Stimulated activated CD8-positive, alpha-beta memory T cell treated with anti-CD3 and anti-CD28 coated beads, Interleukin-12 subunit alpha, Interleukin-12 subunit beta, amount 100 ng/mL, for 24 hours (primary cell): ENCODE data around the gene DDX27.
"Not testable (repeated sequence)": the region's sequence is repeated elsewhere in the genome, so short reads cannot be mapped to it uniquely, and the experiment has no call there.

ENCODE experiments used
- DNase-seq: peaks from one replicate; pipeline ENCODE4 v3.0.0-alpha.2; 2020; ENCODE audit errors: extremely low read depth

DDX27 gene

DNA sequence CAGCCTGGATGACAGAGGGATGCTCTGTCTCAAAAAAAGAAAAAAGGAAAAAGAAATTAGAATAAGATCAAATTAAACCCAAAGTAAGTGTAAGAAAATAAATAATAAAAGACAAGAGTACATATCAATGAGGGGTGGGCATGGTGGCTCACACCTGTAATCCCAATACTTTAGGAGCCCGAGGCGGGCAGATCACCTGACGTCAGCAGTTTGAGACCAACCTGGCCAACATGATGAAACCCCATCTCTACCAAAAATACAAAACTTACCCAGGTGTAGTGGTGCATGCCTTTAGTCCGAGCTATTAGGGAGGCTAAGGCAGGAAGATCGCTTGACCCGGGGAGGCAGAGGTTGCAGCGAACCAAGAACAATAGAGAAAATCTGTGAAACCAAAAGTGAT lies 16.2 kb upstream of the DDX27 start:
- DNase-seq: no peak

DNA sequence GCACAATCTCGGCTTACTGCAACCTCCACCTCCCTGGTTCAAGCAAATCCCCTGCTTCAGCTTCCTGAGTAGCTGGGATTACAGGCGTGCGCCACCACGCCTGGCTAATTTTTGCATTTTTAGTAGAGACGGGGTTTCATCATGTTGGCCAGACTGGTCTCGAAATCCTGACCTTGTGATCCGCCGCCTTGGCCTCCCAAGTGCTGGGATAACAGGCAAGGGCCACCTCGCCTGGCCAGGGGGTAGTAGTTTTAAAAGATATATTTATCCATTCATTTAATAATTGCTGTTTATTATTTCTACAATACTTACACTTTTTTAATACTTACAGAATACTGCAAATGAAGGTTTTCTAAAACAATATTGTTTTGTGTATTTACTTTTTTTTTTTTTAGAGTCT lies 15.5 kb upstream of the DDX27 start:
- no peak for DNase-seq

DNA sequence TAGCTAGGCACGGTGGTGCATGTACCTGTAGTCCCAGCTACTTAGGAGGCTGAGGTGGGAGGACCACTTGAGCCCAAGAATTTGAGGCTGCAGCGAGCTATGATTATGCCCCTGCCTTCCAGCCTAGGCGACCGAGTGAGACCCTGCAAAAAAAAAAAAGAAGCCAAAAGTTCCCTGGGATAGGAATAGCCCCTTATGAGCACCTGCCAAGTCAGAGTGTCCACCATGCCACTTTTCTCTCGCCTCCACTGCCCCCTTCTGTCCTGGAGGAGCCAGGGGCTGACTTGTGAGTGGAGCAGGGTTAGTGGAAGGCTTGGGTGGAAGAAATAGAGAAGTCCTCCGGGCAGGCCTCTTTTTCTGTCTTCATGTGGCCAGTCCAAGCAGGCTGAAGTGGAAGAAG lies 12.1 kb upstream of the DDX27 start:
- no peak for DNase-seq

DNA sequence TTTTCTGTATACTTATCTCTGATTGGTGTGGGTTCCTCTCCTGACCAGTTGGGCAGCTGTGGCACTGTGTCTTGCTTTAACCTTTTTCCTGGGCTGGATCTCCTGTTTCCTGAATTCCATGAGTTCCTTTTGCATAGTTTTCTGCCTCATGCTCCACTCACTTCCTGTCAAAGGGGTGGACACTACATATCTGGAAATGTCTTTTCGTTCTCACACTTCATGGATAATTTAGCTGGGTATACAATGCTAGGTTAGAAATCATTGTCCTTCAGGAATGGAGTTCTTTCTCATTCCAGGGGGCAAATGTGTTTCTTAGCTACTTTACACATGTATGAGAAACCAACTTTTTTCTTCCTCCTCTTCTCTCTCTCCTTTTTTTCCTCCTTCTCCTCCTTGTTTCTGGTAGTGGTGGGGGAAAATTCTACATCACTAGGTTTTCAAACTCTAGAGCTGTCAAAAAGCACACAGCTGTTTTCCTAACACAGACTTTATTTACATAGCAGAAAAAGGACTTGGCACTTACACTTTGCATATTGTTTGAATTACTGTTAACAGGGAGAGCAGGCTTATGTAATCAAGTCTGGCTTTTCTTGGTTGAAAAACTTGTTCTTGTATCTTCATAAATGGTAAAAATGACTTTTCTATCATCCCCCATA lies 9.0 kb upstream of the DDX27 start:
- DNase-seq: no peak

DNA sequence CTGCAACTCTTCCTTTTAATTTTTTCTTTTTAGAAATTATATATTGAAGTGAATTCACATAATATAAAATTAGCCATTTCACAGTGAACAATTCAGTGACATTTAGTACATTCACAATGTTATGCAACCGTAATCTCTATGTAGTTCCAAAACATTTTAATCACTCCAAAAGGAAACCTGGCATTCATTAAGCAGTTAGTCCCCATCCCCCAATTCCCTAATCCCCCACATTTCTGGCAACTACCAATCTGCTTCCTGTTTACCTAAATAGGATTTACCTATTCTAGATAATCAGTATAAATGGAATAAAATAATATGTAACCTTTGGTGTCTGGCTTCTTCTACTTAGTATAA lies 8.5 kb upstream of the DDX27 start:
- DNase-seq: no peak

DNA sequence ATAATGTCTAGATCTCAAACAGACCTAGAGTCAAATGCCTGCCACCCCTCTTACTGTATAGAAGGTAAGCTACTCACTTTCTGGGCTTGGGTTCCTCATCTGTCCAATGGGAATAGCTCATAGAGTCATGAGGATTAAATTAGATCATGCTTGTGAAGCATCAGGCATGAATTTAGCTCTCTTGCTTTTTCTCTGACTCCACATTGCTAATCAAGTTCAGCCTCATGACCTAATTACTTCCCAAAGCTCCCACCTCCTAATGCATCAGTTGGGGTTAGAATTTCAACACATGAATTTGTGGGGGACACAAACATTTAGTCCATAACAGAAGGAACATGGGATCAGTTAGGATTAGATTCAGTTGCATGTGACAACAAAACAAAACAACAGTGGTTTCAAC lies 4.6 kb upstream of the DDX27 start:
- no peak for DNase-seq

DNA sequence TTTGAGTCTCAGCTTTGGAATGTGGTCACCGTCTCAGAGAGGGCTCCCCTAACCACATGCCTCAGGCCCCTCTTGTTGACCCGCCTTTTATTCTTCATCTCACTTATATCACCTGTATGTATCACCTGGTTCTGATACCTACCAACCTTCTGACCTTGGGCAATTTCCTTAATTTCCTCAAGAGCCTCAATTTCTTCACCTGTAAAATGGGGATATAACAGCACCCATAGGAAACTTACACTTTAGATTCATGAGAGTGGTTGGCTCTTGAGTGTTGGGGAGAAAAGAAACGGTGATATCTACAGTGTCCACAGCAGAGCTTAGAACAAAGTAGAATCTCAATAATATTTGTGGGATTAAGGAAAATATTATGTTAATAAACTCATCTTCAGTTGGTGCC lies 4.0 kb upstream of the DDX27 start:
- no peak for DNase-seq

DNA sequence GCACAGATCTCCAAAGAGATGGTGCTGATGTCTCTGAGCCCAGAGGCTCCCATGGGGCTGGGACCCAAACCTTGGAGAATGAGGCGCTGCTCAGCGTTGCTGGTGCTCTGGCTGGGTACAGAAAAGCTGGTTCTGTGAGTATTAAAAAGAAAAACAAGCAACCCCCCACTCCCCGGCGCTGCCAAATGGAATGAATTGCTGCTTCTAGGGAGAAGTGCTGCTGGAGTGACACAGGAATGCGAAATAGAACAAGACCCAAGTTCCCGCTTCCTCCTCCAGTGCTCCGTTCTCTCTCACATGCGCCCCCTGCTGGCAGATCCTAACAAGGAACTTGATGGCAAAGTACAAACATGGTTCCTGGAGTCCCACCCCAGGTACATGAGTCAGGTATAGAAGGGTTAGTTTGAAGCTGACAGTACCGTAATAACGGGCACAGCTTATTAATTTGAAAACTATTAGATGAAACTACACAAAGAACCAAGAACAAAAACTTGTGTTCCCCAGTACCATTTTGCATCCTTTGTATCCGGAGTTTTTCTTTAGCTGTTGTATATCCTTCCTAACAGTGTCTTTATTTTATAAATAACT lies 2.1 kb upstream of the DDX27 start:
- peak; percentile 86 for DNase-seq

DNA sequence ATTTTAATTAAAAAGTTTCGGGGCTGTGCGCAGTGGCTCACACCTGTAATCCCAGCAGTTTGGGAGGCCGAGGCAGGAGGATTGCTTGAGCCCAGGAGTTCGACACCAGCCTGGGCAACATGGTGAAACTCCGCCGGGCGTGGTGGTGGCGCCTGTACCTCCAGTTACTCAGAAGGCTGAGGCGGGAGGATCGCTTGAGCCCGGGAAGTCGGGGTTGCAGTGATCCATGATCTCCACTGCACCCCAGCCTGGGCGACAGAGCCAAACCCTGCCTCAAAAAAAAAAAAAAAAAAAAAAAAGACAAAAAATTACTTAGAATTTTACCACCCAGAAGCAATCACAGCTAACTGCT lies 501 bp upstream of the DDX27 start:
- not testable (repeated sequence) for DNase-seq

DNA sequence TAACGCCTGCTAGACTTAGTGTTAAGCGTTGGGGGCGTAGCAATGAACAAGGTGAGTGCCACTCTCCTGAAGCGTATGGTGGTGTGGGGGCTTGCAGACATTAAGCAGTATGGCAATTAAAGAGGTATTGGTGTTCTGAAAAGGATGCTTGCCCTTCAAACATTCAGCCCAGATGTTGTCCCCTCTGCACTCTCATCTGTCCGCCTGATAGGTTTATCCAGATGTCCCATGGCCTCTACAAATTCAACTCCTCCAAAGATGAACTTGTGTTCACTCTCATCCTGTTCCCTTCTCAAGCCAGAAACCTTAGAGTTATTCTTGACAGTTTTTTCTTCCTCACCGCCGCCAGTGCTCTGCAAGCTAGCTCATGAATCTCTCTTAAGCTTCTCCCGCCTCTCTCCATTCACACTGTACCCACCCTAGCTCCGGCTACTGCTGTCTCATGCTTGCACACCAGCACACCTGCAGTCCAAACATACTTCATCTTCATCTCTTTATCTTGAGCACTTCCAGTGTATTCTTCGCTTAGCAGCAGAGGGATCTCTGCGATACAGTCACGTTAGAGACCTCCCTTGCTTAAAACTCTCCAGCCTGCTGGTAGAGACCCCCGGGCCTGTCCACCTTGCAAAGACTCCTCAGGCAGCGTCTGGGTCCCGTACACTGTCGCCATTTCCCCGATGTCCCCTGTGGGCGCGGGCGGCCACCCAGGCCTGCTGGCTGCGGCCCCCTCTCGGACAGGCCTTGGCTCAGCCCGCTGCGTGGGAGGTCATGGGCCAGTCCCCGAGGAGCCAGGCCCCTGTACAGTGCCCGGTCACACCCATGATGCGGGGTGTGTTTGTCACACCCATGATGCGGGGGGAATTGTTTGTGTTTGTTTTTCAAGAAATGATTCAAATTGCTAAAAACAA lies 962 bp downstream of the DDX27 start:
- no peak for DNase-seq

DNA sequence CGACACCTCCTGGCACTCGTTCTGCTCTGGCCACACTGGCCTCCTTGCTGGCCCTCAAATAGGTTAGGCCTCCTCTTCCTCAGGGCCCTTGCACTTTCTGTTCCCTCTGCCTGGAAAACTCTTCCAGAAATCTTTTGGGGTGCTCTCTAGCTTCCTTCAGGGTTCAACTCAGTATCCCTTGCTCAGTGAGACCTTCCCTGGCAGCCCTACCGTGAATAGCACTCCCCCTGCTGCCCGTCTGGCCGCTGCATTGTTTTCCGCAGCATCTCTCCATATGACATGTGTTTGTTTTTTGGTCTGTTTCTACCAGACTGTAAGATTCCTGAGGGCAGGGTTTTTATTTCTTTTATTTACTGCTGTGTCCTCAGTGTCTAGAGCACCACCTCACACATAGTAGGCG lies 6.7 kb downstream of the DDX27 start:
- no peak for DNase-seq

DNA sequence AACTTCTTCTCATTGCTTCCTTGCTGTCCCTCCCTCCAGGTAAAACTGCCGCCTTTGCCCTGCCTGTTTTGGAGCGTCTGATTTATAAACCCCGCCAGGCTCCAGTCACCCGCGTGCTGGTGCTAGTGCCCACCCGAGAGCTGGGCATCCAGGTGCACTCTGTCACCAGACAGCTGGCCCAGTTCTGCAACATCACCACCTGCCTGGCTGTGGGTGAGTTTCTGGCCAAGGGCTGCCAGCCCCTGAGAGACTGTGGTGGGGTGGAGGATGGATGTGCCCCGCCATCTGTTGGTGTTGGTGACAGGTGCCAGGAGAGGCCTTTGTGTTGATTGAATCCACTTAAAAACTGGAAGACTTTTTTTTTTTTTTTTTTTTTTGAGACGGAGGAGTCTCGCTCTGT lies 9.5 kb downstream of the DDX27 start:
- DNase-seq: no peak

DNA sequence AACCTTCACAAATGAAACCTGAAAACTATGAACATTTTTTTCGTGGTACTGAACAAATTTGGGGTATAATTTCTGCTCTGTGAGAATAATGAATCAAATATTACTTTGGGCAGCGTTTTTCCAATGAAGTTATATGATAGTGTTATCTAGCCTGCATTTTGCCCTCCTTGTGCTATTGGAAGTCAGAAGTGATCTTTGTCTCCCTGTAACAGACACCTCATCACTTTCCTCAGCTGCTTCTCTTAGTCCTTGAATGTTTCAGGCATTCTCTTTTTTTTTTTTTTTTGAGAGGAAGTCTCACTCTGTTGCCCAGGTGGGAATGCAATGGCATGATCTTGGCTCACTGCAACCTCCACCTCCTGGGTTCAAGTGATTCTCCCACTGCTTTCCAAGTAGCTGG lies 10.2 kb downstream of the DDX27 start:
- DNase-seq: no peak

DNA sequence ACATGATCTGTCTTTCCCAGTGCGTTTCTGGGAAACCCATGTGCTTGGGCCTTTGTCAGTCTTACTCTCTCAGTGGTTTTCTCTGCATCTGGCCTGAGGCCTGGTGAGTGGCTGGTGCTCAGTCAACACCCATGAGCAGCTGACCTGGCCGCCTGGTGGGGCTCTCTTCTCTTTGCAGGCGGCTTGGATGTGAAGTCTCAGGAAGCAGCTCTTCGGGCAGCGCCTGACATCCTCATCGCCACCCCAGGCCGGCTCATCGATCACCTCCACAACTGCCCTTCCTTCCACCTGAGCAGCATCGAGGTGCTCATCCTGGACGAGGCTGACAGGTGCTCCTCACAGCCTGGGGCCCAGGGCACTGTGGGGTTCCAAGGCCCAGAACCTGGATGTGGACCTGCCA lies 10.8 kb downstream of the DDX27 start:
- DNase-seq: no peak

DNA sequence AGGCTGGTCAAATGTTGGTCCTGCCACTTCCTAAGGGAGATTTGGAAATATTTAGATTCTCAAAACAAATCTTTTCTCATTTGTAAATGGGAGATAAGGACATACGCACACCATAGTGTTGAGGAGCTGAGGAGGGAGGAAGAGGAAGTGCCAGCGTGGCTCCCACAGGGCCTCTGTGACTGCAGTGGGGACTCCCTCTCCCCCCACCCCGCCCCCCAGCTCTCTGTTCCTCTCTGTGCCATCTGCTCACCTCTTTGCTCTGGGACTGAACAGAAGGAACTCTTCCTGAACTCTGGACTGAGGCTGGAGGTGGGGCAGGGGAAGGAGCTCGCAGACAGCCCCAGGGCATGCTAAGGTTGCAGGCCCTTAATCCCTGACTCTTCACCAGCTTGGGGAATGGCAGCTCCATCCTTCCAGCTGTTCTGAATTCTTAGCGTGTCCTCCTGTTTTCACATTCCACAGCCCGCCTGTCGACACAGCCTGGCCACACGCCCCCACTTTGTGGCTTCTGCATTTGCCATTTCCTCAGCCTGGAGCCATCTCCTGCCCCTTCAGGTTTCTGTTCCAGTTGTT lies 11.4 kb downstream of the DDX27 start:
- no peak for DNase-seq

DNA sequence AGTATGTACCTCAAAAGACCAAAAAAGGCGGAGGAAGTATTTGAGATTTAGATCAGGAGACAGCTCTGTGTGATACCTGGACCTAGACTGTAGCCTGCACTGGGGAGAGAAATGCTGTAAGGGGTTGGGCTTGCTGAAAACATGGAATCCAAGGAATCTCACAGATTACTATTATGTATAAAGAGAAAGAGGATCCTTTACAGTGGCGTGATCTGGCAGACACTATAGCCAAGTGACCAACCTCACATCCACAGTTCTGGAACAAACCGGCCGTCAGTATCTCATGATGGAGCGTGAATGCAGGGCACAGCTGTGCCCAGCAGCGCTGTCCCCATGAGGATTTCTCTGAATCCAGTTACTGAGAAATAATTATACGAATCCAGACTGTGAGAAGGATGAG lies 12.3 kb downstream of the DDX27 start:
- DNase-seq: no peak

DNA sequence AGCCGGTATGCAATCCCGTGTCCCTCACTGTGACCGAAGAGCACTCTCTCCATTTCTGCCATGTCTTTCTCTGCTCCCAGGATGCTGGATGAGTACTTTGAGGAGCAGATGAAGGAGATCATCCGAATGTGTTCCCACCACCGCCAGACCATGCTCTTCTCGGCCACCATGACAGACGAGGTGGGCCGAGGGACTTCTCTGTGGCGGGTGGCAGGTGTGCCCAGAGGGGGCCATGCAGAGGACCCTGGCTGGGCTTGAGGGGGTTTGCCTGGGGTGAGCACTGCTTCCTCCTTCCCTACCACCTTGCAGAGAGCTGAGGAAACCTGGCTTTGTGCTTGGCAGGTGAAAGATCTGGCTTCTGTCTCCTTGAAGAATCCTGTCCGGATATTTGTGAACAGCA lies 14.0 kb downstream of the DDX27 start:
- DNase-seq: no peak

DNA sequence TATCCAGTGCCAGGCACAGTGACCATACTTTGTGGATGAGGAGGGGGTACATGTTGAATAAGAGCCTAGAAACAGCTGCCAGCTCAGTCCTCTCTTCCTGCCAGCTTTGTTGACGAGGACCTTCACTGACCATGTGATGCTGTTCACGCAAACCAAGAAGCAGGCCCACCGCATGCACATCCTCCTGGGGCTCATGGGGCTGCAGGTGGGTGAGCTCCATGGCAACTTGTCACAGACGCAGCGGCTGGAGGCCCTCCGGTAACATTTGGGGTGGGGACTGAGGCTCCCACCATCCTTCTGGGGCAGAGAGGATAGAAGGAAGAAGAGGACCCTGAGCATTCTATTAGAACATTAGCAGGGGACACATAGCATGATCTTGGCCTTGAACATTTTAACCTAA lies 15.6 kb downstream of the DDX27 start:
- DNase-seq: no peak

DNA sequence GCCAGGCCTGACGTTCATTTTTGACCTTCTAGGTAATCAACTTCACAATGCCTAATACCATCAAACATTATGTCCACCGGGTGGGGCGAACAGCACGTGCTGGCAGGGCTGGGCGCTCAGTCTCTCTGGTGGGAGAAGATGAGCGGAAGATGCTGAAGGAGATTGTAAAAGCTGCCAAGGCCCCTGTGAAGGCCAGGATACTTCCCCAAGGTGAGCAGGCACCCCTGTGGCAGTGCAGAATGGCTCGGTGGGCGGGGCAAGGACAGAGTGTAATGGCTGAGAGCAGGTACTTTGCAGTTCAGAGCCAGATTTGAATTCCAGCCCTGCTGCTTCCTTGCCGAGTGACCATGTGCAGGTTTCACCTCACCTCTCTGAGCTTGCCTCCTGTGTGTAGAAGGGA lies 17.1 kb downstream of the DDX27 start:
- DNase-seq: no peak

DNA sequence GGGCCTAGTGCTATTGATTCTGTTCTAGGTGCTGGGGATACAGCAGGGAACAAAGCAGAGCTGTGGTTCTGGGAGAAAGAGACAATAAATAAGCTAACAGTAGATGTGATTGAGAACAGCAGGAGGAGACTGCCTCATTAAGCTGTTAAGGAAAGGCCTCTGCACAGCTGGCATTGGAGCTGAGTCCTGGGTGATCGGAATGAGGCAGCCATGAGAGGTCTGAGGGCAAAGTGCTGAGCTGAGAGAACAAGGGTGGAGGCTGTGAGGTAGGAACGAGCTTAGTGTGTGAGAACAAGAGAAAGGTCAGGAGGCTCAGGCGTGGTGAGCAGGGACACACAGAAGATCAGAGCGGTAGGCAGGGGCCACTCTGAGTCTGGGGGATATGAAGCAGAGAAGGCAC lies 18.3 kb downstream of the DDX27 start:
- no peak for DNase-seq

DNA sequence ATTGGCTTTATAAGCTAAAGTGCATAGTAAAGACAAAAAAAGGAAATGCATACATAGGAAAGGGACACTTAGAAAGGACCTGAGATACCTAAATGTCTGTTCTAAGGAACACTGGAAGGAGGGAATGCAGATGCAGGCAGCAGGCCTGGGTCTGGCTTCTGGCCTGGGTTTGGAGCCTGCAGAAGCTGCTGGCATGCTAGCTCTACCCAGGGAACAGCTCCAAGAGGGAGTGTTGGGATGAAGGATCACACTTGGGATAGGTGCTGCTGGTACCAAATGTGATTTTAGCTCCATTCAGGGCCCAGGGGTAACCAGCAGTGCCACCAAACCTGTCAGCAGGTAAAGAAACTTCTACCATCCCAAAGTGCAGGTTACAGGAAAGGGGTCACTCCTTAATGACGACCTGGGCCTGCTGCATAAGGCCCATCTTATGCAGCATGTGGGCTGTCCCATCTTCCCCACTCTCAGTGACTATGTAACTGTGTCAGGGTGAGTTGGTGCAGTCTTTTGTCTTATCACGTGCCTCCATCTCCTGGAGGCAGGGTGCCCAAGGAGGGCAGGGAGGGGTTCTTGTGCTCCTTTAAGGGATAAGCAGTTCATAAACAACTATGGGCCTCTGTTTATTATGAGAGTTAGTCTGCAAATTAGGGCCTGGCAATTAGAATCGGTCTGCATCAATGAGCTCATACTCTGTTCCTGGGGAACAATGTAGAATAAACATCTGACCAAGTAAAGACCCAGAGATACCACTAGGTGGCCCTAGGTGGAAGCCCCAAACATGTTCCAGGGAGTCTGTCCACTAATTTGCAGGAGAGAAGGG lies 26.9 kb downstream of the DDX27 start:
- no peak for DNase-seq

DNA sequence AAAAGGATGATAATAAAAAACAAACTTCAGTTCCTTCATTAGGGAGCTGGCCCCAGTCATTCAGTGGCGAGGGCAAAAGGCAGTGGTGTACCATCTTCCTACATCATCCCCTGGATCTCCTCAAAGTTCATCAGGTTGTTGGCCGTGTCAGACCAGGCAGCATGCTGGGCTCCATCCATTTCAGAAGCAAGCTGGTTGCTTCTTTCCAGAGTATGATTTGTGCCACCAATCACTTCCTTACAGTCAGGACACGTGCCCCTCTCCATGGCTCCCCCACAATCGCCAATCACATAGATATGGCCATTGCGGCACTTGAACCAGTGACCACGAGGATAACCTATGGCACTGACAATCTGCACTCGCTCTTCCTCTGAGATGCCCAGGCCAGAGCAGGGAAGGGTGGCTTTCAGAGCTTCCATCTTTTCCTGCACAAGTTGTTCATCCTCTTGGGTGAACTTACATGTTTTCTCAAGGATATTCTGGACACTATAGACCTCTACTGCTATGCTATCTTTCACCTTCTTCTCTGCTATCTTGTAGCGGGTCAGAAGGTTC lies 28.0 kb downstream of the DDX27 start:
- no peak for DNase-seq
